Activated CD8-positive, alpha-beta T cell treated with anti-CD3 and anti-CD28 coated beads for 36 hours (primary cell): ENCODE results near the gene CGNL1. TPM values are rescaled to one million over a fixed set of nuclear protein-coding genes. Genes with fewer than 3 reads are reported as not detected.

Experiments used
- ATAC-seq: fragments of 200-7000 bp; cut with Tn5 transposase; one replicate; pipeline ENCODE4 v1.10.0; 2021; ENCODE audit warnings: mild to moderate bottlenecking, moderate library complexity
- CTCF ChIA-PET: fragments of 350-600 bp; sonication (Branson Sonifier 250); formaldehyde crosslinking; loops from one replicate; lab custom pipeline; 2021; ENCODE audit warnings: antibody characterized with exemption; lab: Charles Lee
- POLR2A ChIA-PET: fragments of 350-600 bp; sonication (Branson Sonifier 250); formaldehyde crosslinking; loops from one replicate; lab custom pipeline; 2021; ENCODE audit warnings: antibody characterized with exemption; lab: Charles Lee
- DNase-seq: peaks from one replicate; pipeline ENCODE4 v3.0.0-alpha.2; 2020
- H3K27ac Mint-ChIP-seq: one replicate; pipeline ENCODE4 v1.8.0; 2021; ENCODE audit warnings: mild to moderate bottlenecking, mixed read lengths
- H3K27me3 Mint-ChIP-seq: one replicate; pipeline ENCODE4 v1.8.0; 2021; ENCODE audit warnings: mixed read lengths
- H3K36me3 Mint-ChIP-seq: one replicate; pipeline ENCODE4 v1.8.0; 2021; ENCODE audit warnings: low read depth, mixed read lengths
- H3K4me1 Mint-ChIP-seq: one replicate; pipeline ENCODE4 v1.8.0; 2021; ENCODE audit warnings: low read depth, mixed read lengths
- H3K4me3 Mint-ChIP-seq: one replicate; pipeline ENCODE4 v1.8.0; 2021; ENCODE audit warnings: mild to moderate bottlenecking, moderate library complexity, mixed read lengths
- H3K9me3 Mint-ChIP-seq: one replicate; pipeline ENCODE4 v1.8.0; 2021; ENCODE audit warnings: mixed read lengths
- CTCF ChIP-seq: fragments of 200-600 bp; IDR thresholded peaks from one replicate; pipeline ENCODE4 v1.8.0; 2022; ENCODE audit warnings: antibody characterized with exemption, mild to moderate bottlenecking
- intact Hi-C: fragments of 100-400 bp; cut with micrococcal nuclease; formaldehyde crosslinking; loops from one replicate; pipeline ENCODE4 v1.10.0; 2022
- total RNA-seq, 2 experiments: library from RNA; stranded (reverse); gene quantifications; one replicate each; pipeline ENCODE4 v1.2.3, GENCODE V29; 2021

The CGNL1 gene
- total RNA-seq, 2 experiments from 2014 or later = not detected

- Mint-ChIP-seq H3K27me3 (peaks cover 33% of the 10 kb centered on the region), H3K4me1 (no peaks in the 10 kb centered on the region), H3K9me3 (no peaks in the 10 kb centered on the region), H3K4me3 (no peak overlapping the region), H3K27ac (no peak overlapping the region), H3K36me3 (no peaks in the 10 kb centered on the region)
- ATAC-seq (no peak), DNase-seq (no peak)
- ChIA-PET CTCF (no interaction called here), POLR2A (no interaction called here)
- no peak for TF ChIP-seq CTCF
- intact Hi-C loops = no loop called here
Measured at GRCh38 chr15:57468486-57468885, 92.2 kb downstream of the CGNL1 start.

GRCh38 chr15:57470543-57470942 is 94.2 kb downstream of the CGNL1 start:
- DNase-seq (no peak), ATAC-seq (no peak)
- H3K36me3 Mint-ChIP-seq = no peaks in the 10 kb centered on the region
- H3K4me3 Mint-ChIP-seq = no peak overlapping the region
- POLR2A ChIA-PET = no interaction called here
- no peaks in the 10 kb centered on the region for H3K9me3 Mint-ChIP-seq
- CTCF ChIA-PET = no interaction called here
- no peak overlapping the region for H3K27ac Mint-ChIP-seq
- H3K4me1 Mint-ChIP-seq = no peaks in the 10 kb centered on the region
- TF ChIP-seq CTCF = no peak
- intact Hi-C loops = no loop called here
- H3K27me3 Mint-ChIP-seq = peaks cover 31% of the 10 kb centered on the region

- intact Hi-C loops = no loop called here
- H3K4me1 Mint-ChIP-seq = no peaks in the 10 kb centered on the region
- H3K27me3 Mint-ChIP-seq = peaks cover 30% of the 10 kb centered on the region
- ATAC-seq = no peak
- H3K4me3 Mint-ChIP-seq = no peak overlapping the region
- CTCF ChIA-PET = no interaction called here
- no peak overlapping the region for H3K27ac Mint-ChIP-seq
- DNase-seq = no peak
- TF ChIP-seq CTCF = no peak
- POLR2A ChIA-PET = no interaction called here
- no peaks in the 10 kb centered on the region for H3K36me3 Mint-ChIP-seq
- H3K9me3 Mint-ChIP-seq = no peaks in the 10 kb centered on the region
Measured at GRCh38 chr15:57472861-57473260, 96.6 kb downstream of the CGNL1 start.

- Mint-ChIP-seq H3K27ac (no peak overlapping the region), H3K27me3 (peaks cover 14% of the 10 kb centered on the region), H3K4me3 (no peak overlapping the region), H3K9me3 (no peaks in the 10 kb centered on the region), H3K4me1 (no peaks in the 10 kb centered on the region), H3K36me3 (no peaks in the 10 kb centered on the region)
- intact Hi-C loops = no loop called here
- CTCF ChIA-PET = no interaction called here
- no peak for ATAC-seq
- POLR2A ChIA-PET = interaction anchor here (0.6 kb wide), 1 partner anchor 303 kb away, joined by 3 read pairs; no protein-coding TSS in a partner anchor
- TF ChIP-seq CTCF = no peak
- no peak for DNase-seq
Measured at GRCh38 chr15:57476533-57476975, 100.2 kb downstream of the CGNL1 start.

- TF ChIP-seq CTCF = no peak
- ATAC-seq = no peak
- peaks cover 9% of the 10 kb centered on the region for H3K27me3 Mint-ChIP-seq
- H3K4me3 Mint-ChIP-seq = no peak overlapping the region
- H3K4me1 Mint-ChIP-seq = no peaks in the 10 kb centered on the region
- DNase-seq = no peak
- H3K27ac Mint-ChIP-seq = no peak overlapping the region
- ChIA-PET POLR2A (no interaction called here), CTCF (no interaction called here)
- H3K9me3 Mint-ChIP-seq = no peaks in the 10 kb centered on the region
- intact Hi-C loops = no loop called here
- H3K36me3 Mint-ChIP-seq = no peaks in the 10 kb centered on the region
Measured at GRCh38 chr15:57477736-57478522, 101.6 kb downstream of the CGNL1 start.
